GM18520 (cell line): Measurements from ENCODE around the gene SKP1.
A peak's percentile ranks its signal among the peaks of the same experiment; 100 is the strongest.

Experiments
- ATAC-seq: cut with Tn5 transposase; IDR thresholded peaks from one replicate; pipeline ENCODE4 v1.9.1; 2021; ENCODE audit not compliant: unreplicated experiment

The SKP1 gene

GRCh38 chr5:134113902-134114875, 62.6 kb downstream of the SKP1 start, which contains the start of gene TCF7:
Gene TCF7 (plus strand): TSS chr5:134114681. CDS start chr5:134114907, 226 bp downstream.
- ATAC-seq, result peak; percentile 64

- ATAC-seq, result no peak
Measured at GRCh38 chr5:134113363-134113889, 63.3 kb downstream of the SKP1 start.

GRCh38 chr5:134112726-134113362, 63.9 kb downstream of the SKP1 start:
- ATAC-seq, result no peak

DNA sequence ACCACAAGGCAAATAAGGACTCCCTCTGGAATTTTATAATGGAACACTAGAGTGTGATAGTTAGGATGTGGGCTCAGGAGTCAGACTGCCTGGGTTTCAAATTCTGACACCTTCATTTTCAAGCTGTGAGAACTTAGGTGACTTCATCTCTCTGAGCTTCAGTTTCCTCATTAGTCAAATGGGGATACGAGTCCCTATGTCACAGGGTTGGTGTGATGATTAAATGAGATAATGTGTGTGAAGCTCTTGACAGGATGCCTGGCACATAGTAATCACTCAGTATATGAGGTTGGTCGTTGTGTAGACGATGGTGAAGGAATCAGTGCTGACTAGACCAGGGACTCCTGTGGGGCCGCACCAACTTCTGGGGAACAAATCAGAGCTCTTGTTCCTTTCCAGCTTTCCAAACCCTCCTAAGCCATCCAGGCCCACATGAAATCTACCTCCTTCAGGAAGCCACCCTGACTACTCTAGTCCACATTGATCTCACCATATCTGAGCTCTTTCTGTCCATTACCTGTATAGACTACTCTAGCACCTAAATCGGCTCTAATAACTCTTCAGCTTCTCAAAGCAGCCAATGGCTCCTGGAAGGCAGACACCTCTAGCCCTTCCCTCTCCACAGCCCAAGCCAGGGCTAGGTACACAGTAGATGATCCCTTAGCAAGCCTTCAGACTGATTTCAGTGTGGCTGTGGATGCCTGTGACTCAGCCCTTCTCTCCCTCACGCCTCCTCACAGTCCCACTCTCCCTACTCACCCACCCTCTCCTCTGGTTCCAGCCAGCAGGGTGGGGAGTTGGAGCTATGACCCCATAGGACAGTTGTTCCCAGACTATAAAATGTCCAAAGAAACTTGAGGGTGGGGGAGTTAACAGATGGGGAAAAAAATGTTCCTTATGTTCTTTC, 64.8 kb downstream of the SKP1 start:
- peak; percentile 56 for ATAC-seq

GRCh38 chr5:134110382-134110781, 66.4 kb downstream of the SKP1 start:
- no peak for ATAC-seq

DNA sequence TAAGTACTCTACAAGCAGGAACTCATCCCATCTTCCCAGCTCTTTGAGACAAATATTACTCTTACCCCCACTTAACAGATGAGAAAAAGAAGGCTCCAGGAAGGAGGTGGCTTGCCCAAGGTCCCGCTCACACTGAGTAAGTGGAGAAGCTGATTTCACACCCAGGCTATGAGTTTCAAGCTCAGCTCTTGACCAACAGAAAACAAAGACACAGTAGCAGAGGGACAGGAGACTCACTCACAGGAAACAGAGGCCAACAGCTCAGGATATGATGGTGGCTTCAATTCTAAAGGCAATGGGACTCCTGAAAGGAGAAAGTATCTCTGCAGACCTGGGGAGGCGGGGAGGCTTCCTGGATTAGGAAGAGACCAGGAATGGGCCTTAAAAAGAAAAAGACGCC, 69.0 kb downstream of the SKP1 start:
- no peak for ATAC-seq

DNA sequence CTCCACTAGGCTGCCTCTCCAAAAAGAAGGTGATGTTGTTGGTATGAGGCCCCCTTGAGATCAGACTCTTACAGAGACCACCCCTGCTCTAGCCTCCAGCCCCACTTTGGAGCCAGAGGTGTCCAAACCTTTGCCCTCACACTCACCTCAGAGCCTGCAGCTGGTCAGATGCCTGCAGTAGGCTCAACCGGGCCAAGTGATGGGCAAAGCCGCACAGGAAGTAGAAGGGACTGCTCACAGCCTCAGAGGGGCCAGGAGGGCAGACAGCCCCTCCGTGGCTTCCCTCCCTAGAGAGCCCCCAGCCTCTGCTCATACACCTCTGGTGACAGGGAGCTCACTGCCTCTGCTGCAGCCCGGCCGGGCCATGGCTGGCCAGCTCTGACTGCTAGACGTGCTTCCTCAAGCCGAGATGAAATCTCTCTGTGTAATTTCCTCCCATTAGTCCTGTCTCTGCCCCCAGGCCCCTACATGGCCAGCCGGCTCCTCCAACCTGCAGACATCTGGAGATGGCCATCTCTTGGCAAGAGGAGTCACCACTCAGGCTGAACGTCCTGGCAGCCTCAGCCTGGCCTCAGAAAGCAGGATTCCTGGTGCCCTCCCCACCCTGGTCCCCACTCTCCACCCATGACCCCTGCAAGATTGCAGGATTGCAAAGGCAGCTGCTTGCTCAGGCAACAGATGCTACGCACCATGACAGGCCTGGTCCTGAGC, 69.6 kb downstream of the SKP1 start:
- no peak for ATAC-seq

- ATAC-seq, result no peak
Measured at GRCh38 chr5:134103998-134104654, 72.6 kb downstream of the SKP1 start.

DNA sequence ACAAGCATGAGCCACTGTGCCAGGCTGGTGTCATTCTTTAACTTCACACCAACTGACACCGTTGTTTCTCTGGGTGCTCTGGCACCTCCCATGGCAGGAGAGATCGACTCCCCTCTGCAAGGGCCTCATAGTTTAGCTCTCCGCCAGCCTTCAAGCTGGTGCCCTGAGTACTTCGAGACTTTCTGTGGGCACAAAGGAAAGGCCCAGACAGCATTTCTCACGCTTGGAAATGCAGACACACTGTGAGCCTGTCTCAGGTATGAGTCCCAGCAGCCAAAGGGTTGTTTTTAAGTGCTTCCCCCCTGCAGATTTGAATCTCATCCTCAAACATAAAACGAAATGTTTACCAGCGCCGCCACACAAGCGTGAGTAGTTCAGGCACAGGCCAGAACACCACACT, 73.4 kb downstream of the SKP1 start:
- no peak for ATAC-seq

- no peak for ATAC-seq
Measured at GRCh38 chr5:134101686-134102439, 74.9 kb downstream of the SKP1 start.

DNA sequence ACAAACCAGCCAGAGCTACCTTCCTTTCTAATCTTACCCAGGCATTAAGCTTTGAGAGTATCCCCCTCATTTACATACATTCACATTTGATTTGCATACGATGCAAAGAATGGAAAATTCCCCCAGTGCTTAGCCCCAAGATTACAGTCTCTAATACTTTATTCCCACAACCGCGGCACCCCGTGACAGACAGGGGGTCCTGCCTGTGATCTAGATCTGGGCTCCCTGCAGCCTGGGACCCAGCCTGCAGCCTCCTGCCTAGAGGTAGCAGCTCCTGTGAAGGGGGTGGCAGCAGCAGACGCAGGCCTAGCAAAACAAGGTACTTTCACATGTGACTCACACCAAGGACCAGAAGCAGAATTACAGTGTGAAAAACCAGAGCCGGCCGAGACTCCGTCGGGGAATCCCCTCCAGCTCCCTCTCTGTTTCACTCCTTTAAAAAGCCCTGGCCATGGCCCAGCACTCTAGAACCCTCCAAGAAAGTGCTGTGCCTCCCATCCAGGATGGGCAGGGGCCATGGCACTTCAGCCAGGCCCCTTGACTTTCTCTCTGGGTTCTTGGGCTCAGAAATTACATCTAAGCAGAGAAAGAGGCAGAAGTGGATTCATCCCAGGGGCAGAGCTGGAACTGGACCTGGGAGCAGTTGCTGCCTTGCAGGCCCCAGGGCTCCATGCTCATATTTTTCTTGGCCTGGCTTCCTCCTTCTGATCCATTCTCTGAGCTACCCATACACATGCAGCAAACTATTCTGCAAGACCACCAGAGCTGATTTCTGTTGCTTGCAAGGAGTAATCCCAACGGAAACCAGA, 76.3 kb downstream of the SKP1 start:
- peak; percentile 70 for ATAC-seq

DNA sequence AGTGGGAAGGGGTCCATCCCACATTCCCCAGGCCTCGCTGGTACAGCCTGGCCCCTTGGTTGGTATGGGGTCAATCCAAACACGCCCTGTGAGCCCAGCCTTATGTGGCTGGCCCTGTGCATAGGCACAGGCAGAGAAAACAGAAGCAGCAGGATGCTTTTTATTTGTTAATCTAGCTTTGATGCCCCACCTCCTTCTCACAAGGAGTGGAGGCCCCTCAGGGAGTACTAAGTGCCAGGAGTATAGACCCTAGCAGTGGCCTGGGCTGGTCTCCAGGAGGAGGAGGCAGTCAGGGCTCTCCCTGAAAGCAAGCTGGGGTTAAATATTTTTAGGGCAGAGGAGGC, 76.8 kb downstream of the SKP1 start:
- no peak for ATAC-seq

- peak; percentile 33 for ATAC-seq
Measured at GRCh38 chr5:134099288-134099872, 77.4 kb downstream of the SKP1 start.
